ENCODE results near the gene CABYR. TPM values are rescaled to one million over a fixed set of nuclear protein-coding genes. Genes with fewer than 3 reads are reported as not detected.

Gene CABYR
- polyA plus RNA-seq, 1 donor (not counting 4 experiments of a cell fraction or from before 2014, with no cell fraction given) = 7.7 TPM

GRCh38 chr18:24112464-24112863, 26.4 kb upstream of the CABYR start:
- dilution Hi-C loops (cut with MboI; ENCODE audit: extremely low pct_ligation_motif_present, low sequenced_read_pairs) = loop anchor here (10.0 kb wide), 1 partner anchor 148 kb away; no protein-coding TSS in a partner anchor
- Histone ChIP-seq H3K36me3 (ENCODE audit: control insufficient read depth in 2 of 2, extremely low read depth in 1 of 2, insufficient read depth in 2 of 2, low read length in 2 of 2) (no peaks in the 10 kb centered on the region), H3K4me1 (ENCODE audit: control insufficient read depth, extremely low read depth, insufficient read depth, low read length) (peaks cover 11% of the 10 kb centered on the region), H2AFZ (ENCODE audit: control insufficient read depth, low read length) (no peak overlapping the region), H3K27me3 (ENCODE audit: control insufficient read depth, extremely low read depth, insufficient read depth, low read length) (no peaks in the 10 kb centered on the region), H3K27ac (ENCODE audit: control insufficient read depth, insufficient read depth, low read length) (no peak overlapping the region), H3K4me2 (ENCODE audit: control insufficient read depth, extremely low read depth, insufficient read depth, low read depth, low read length) (no peak overlapping the region), H3K4me3 (ENCODE audit: control insufficient read depth in 2 of 3, extremely low read depth in 1 of 3, insufficient read depth in 2 of 3, low read depth in 1 of 3, low read length in 3 of 3) (no peak overlapping the region), H3K9me1 (ENCODE audit: control insufficient read depth, extremely low read depth, insufficient read depth, low read length) (no peaks in the 10 kb centered on the region), H3K9me3 (ENCODE audit: control insufficient read depth, low read depth, low read length) (no peaks in the 10 kb centered on the region), H3K79me2 (ENCODE audit: control insufficient read depth, insufficient read depth, low read length) (no peaks in the 10 kb centered on the region), H4K20me1 (ENCODE audit: control insufficient read depth, extremely low read depth, insufficient read depth, low read length) (no peaks in the 10 kb centered on the region), H3K9ac (ENCODE audit: control insufficient read depth, extremely low read depth, insufficient read depth, low read length) (no peak overlapping the region)
- no peak for TF ChIP-seq EZH2 (IDR thresholded peaks at IDR 0.05; ENCODE audit: low read length)
- TF ChIP-seq CTCF (optimal IDR thresholded peaks at IDR 0.05 in 1 of 3, IDR thresholded peaks at IDR 0.05 in 1 of 3, conservative IDR thresholded peaks at IDR 0.05 in 1 of 3; ENCODE audit: extremely low read depth in 1 of 3, insufficient read depth in 2 of 3, low read length in 3 of 3) = no peak
- no peak for FAIRE-seq
- DNase-seq (ENCODE audit: low read depth, low spot score) = no peak

- no peak overlapping the region for H3K27ac ChIP-seq (ENCODE audit: control insufficient read depth, insufficient read depth, low read length)
Observed at GRCh38 chr18:24112874-24113615, 25.8 kb upstream of the CABYR start.

More at GRCh38 chr18:24112874-24113615, 25.8 kb upstream of the CABYR start:
- Histone ChIP-seq H4K20me1 (ENCODE audit: control insufficient read depth, extremely low read depth, insufficient read depth, low read length) (no peaks in the 10 kb centered on the region), H3K9me3 (ENCODE audit: control insufficient read depth, low read depth, low read length) (no peaks in the 10 kb centered on the region), H3K4me1 (ENCODE audit: control insufficient read depth, extremely low read depth, insufficient read depth, low read length) (peaks cover 11% of the 10 kb centered on the region), H2AFZ (ENCODE audit: control insufficient read depth, low read length) (no peak overlapping the region), H3K27me3 (ENCODE audit: control insufficient read depth, extremely low read depth, insufficient read depth, low read length) (no peaks in the 10 kb centered on the region), H3K79me2 (ENCODE audit: control insufficient read depth, insufficient read depth, low read length) (no peaks in the 10 kb centered on the region), H3K9ac (ENCODE audit: control insufficient read depth, extremely low read depth, insufficient read depth, low read length) (no peak overlapping the region), H3K36me3 (ENCODE audit: control insufficient read depth in 2 of 2, extremely low read depth in 1 of 2, insufficient read depth in 2 of 2, low read length in 2 of 2) (no peaks in the 10 kb centered on the region), H3K9me1 (ENCODE audit: control insufficient read depth, extremely low read depth, insufficient read depth, low read length) (no peaks in the 10 kb centered on the region), H3K4me3 (ENCODE audit: control insufficient read depth in 2 of 3, extremely low read depth in 1 of 3, insufficient read depth in 2 of 3, low read depth in 1 of 3, low read length in 3 of 3) (no peak overlapping the region), H3K4me2 (ENCODE audit: control insufficient read depth, extremely low read depth, insufficient read depth, low read depth, low read length) (no peak overlapping the region)
- FAIRE-seq (peak; percentile 68), DNase-seq (ENCODE audit: low read depth, low spot score) (peak; percentile 19)
- TF ChIP-seq EZH2 (IDR thresholded peaks at IDR 0.05; ENCODE audit: low read length) = no peak
- TF ChIP-seq CTCF (optimal IDR thresholded peaks at IDR 0.05 in 1 of 3, IDR thresholded peaks at IDR 0.05 in 1 of 3, conservative IDR thresholded peaks at IDR 0.05 in 1 of 3; ENCODE audit: extremely low read depth in 1 of 3, insufficient read depth in 2 of 3, low read length in 3 of 3) = no peak
- dilution Hi-C loops (cut with MboI; ENCODE audit: extremely low pct_ligation_motif_present, low sequenced_read_pairs) = loop anchor here (10.0 kb wide), 1 partner anchor 148 kb away; no protein-coding TSS in a partner anchor

Data from keratinocyte (primary cell).